Medulla oblongata (tissue), 1 donor: ENCODE results near the gene TH.

Experiments used
- DNase-seq: peaks from one replicate; pipeline ENCODE4 v3.0.0-alpha.2; 2015; ENCODE audit errors: extremely low spot score

Gene TH

GRCh38 chr11:2159536-2160413 lies 11.8 kb downstream of the TH start:
- DNase-seq = no peak

- DNase-seq = no peak
Measured at GRCh38 chr11:2158966-2159365, 12.6 kb downstream of the TH start.

- DNase-seq = no peak
Measured at GRCh38 chr11:2158296-2158737, 13.3 kb downstream of the TH start.

- peak; percentile 45 for DNase-seq
Measured at GRCh38 chr11:2157294-2158040, 14.1 kb downstream of the TH start.

- DNase-seq = peak; percentile 56
Measured at GRCh38 chr11:2156416-2157182, 15.0 kb downstream of the TH start.

GRCh38 chr11:2155511-2155910 lies 16.1 kb downstream of the TH start:
- DNase-seq = no peak

GRCh38 chr11:2154889-2155288 lies 16.7 kb downstream of the TH start:
- DNase-seq = no peak

- DNase-seq = no peak
Measured at GRCh38 chr11:2154195-2154585, 17.4 kb downstream of the TH start.

- no peak for DNase-seq
Measured at GRCh38 chr11:2153581-2154194, 17.9 kb downstream of the TH start.

- peak; percentile 81 for DNase-seq
Measured at GRCh38 chr11:2151500-2152257, 19.9 kb downstream of the TH start.

GRCh38 chr11:2149864-2150847 lies 21.5 kb downstream of the TH start:
- DNase-seq = peak; percentile 36

- DNase-seq = no peak
Measured at GRCh38 chr11:2149460-2149859, 22.2 kb downstream of the TH start.

- no peak for DNase-seq
Measured at GRCh38 chr11:2148595-2148994, 23.0 kb downstream of the TH start.

GRCh38 chr11:2147391-2147790 lies 24.2 kb downstream of the TH start:
- DNase-seq = no peak

- DNase-seq = no peak
Measured at GRCh38 chr11:2146051-2146450, 25.6 kb downstream of the TH start.

GRCh38 chr11:2144544-2145248 lies 26.9 kb downstream of the TH start:
- DNase-seq = no peak

- DNase-seq = no peak
Measured at GRCh38 chr11:2143799-2144543, 27.6 kb downstream of the TH start.

- no peak for DNase-seq
Measured at GRCh38 chr11:2143477-2143798, 28.2 kb downstream of the TH start.
